ENCODE data around the gene IL25. TPM values are rescaled to one million over a fixed set of nuclear protein-coding genes. Genes with fewer than 3 reads are reported as not detected.

Gene IL25
- total and polyA plus RNA-seq, 10 of the 15 experiments (the other 5 are each of a cell fraction or from before 2014, with no cell fraction given) = not detected

- no peak for TF ChIP-seq ZBTB40 (IDR thresholded peaks at IDR 0.05; ENCODE audit: borderline replicate concordance)
- TF ChIP-seq SKIL (IDR thresholded peaks at IDR 0.05; ENCODE audit: low read depth, poor library complexity, severe bottlenecking) = no peak
- TF ChIP-seq E2F8 (IDR thresholded peaks at IDR 0.05; ENCODE audit: low read depth, partially characterized antibody) = no peak
- no peak for TF ChIP-seq PKNOX1 (IDR thresholded peaks at IDR 0.05)
- no peak for TF ChIP-seq FOXM1 (IDR thresholded peaks at IDR 0.05; ENCODE audit: low read depth, low read length)
- no peak for TF ChIP-seq IKZF1 (conservative IDR thresholded peaks at IDR 0.05)
- TF ChIP-seq SP1 (IDR thresholded peaks at IDR 0.05; ENCODE audit: low read depth, low read length) = no peak
These were observed 34.2 kb downstream of the IL25 start (continued) for GRCh38 chr14:23406725-23407355.

Measured in GM12878 (cell line).